Stimulated activated naive CD8-positive, alpha-beta T cell treated with anti-CD3 and anti-CD28 coated beads, Interleukin-15, amount 100 ng/mL, for 72 hours (primary cell): Measurements from ENCODE around the gene ACVR1B.

Experiments used
- ATAC-seq: fragments of 150-1000 bp; cut with Tn5 transposase; 2 replicates; pipeline ENCODE4 v1.10.0; 2021; ENCODE audit warnings: mild to moderate bottlenecking, moderate library complexity
- DNase-seq, 2 donors: peaks; one replicate each; pipeline ENCODE4 v3.0.0; 2021 to 2022
- H3K27ac Mint-ChIP-seq, 2 donors: one replicate each; pipeline ENCODE4 v1.8.0; 2022; ENCODE audit warnings: mild to moderate bottlenecking in 2 of 2, mixed read lengths in 2 of 2, moderate library complexity in 2 of 2
- H3K27me3 Mint-ChIP-seq: one replicate; pipeline ENCODE4 v1.8.0; 2022; ENCODE audit warnings: mixed read lengths
- H3K4me1 Mint-ChIP-seq: one replicate; pipeline ENCODE4 v1.8.0; 2022; ENCODE audit warnings: mild to moderate bottlenecking, mixed read lengths
- H3K4me3 Mint-ChIP-seq, 2 donors: one replicate each; pipeline ENCODE4 v1.8.0; 2022; ENCODE audit warnings: mild to moderate bottlenecking in 2 of 2, mixed read lengths in 2 of 2, moderate library complexity in 1 of 2
- H3K9me3 Mint-ChIP-seq, 2 donors: one replicate each; pipeline ENCODE4 v1.8.0; 2022; ENCODE audit warnings: mixed read lengths in 2 of 2

Gene ACVR1B

GRCh38 chr12:52023976-52024688 lies 72.6 kb downstream of the ACVR1B start:
- ATAC-seq (peak; percentile 15), DNase-seq (peak in 1 of 2 donors; percentile 41)
- Mint-ChIP-seq H3K4me1 (peaks cover 52% of the 10 kb centered on the region), H3K27me3 (no peaks in the 10 kb centered on the region), H3K9me3 (no peaks in the 10 kb centered on the region), H3K27ac (peak overlapping the region; percentile 73 to 90), H3K4me3 (peak overlapping the region; percentile 85 to 91)

GRCh38 chr12:52024845-52025230 lies 73.3 kb downstream of the ACVR1B start:
- Mint-ChIP-seq H3K27ac (peak overlapping the region; percentile 91 to 97), H3K4me3 (peak overlapping the region; percentile 85 to 91), H3K27me3 (no peaks in the 10 kb centered on the region), H3K4me1 (peaks cover 51% of the 10 kb centered on the region), H3K9me3 (no peaks in the 10 kb centered on the region)
- ATAC-seq (peak; percentile 62), DNase-seq (peak; percentile 55 to 76)

GRCh38 chr12:52026263-52026662 lies 74.8 kb downstream of the ACVR1B start:
- Mint-ChIP-seq H3K27me3 (no peaks in the 10 kb centered on the region), H3K4me3 (peak overlapping the region; percentile 85 to 91), H3K9me3 (no peaks in the 10 kb centered on the region), H3K27ac (no peak overlapping the region), H3K4me1 (peaks cover 37% of the 10 kb centered on the region)
- ATAC-seq, result no peak
- DNase-seq, result no peak

GRCh38 chr12:52027085-52027843 lies 75.8 kb downstream of the ACVR1B start:
- H3K4me3 Mint-ChIP-seq, result no peak overlapping the region

GRCh38 chr12:52029685-52030084 lies 78.2 kb downstream of the ACVR1B start:
- DNase-seq, result no peak
- Mint-ChIP-seq H3K4me3 (no peak overlapping the region), H3K27me3 (no peaks in the 10 kb centered on the region), H3K4me1 (peaks cover 46% of the 10 kb centered on the region), H3K27ac (no peak overlapping the region), H3K9me3 (no peaks in the 10 kb centered on the region)
- no peak for ATAC-seq

More at GRCh38 chr12:52027085-52027843, 75.8 kb downstream of the ACVR1B start:
- Mint-ChIP-seq H3K9me3 (no peaks in the 10 kb centered on the region), H3K27me3 (no peaks in the 10 kb centered on the region), H3K4me1 (peaks cover 40% of the 10 kb centered on the region), H3K27ac (peak overlapping the region in 1 of 2 donors; percentile 77)
- DNase-seq (no peak), ATAC-seq (no peak)

GRCh38 chr12:52032446-52032803 lies 80.9 kb downstream of the ACVR1B start:
- Mint-ChIP-seq H3K27ac (peak overlapping the region in 1 of 2 donors; percentile 23), H3K27me3 (no peaks in the 10 kb centered on the region), H3K9me3 (no peaks in the 10 kb centered on the region), H3K4me3 (peak overlapping the region; percentile 79 to 89), H3K4me1 (peaks cover 47% of the 10 kb centered on the region)
- no peak for DNase-seq
- no peak for ATAC-seq

GRCh38 chr12:52032804-52033445 lies 81.4 kb downstream of the ACVR1B start:
- ATAC-seq (peak; percentile 95), DNase-seq (peak; percentile 83 to 90)
- H3K9me3 Mint-ChIP-seq, result no peaks in the 10 kb centered on the region
- peaks cover 45% of the 10 kb centered on the region for H3K4me1 Mint-ChIP-seq
- peak overlapping the region; percentile 79 to 89 for H3K4me3 Mint-ChIP-seq
- H3K27ac Mint-ChIP-seq, result peak overlapping the region; percentile 61 to 93
- H3K27me3 Mint-ChIP-seq, result no peaks in the 10 kb centered on the region

GRCh38 chr12:52033446-52034140 lies 82.1 kb downstream of the ACVR1B start:
- Mint-ChIP-seq H3K9me3 (no peaks in the 10 kb centered on the region), H3K27ac (peak overlapping the region; percentile 61 to 93), H3K4me1 (peaks cover 52% of the 10 kb centered on the region), H3K4me3 (peak overlapping the region; percentile 79 to 89), H3K27me3 (no peaks in the 10 kb centered on the region)
- ATAC-seq (no peak), DNase-seq (no peak)

- H3K27ac Mint-ChIP-seq, result no peak overlapping the region
- peaks cover 68% of the 10 kb centered on the region for H3K4me1 Mint-ChIP-seq
- no peak overlapping the region for H3K4me3 Mint-ChIP-seq
Observed at GRCh38 chr12:52035190-52035589, 83.7 kb downstream of the ACVR1B start.

GRCh38 chr12:52035926-52036325 lies 84.4 kb downstream of the ACVR1B start:
- Mint-ChIP-seq H3K4me3 (peak overlapping the region; percentile 69 to 73), H3K9me3 (no peaks in the 10 kb centered on the region), H3K27ac (peak overlapping the region in 1 of 2 donors; percentile 71), H3K27me3 (no peaks in the 10 kb centered on the region), H3K4me1 (peaks cover 75% of the 10 kb centered on the region)
- ATAC-seq (no peak), DNase-seq (no peak)

More at GRCh38 chr12:52035190-52035589, 83.7 kb downstream of the ACVR1B start:
- DNase-seq, result no peak
- H3K27me3 Mint-ChIP-seq, result no peaks in the 10 kb centered on the region
- no peaks in the 10 kb centered on the region for H3K9me3 Mint-ChIP-seq
- no peak for ATAC-seq

- DNase-seq (peak; percentile 68 to 74), ATAC-seq (peak; percentile 61)
- H3K27ac Mint-ChIP-seq, result peak overlapping the region in 1 of 2 donors; percentile 71
- peaks cover 83% of the 10 kb centered on the region for H3K4me1 Mint-ChIP-seq
- peak overlapping the region; percentile 69 to 73 for H3K4me3 Mint-ChIP-seq
- H3K9me3 Mint-ChIP-seq, result no peaks in the 10 kb centered on the region
- no peaks in the 10 kb centered on the region for H3K27me3 Mint-ChIP-seq
Observed at GRCh38 chr12:52036587-52037171, 85.2 kb downstream of the ACVR1B start.

GRCh38 chr12:52037248-52037861 lies 85.9 kb downstream of the ACVR1B start:
- Mint-ChIP-seq H3K27ac (peak overlapping the region in 1 of 2 donors; percentile 87), H3K9me3 (no peaks in the 10 kb centered on the region), H3K27me3 (no peaks in the 10 kb centered on the region), H3K4me3 (peak overlapping the region; percentile 85 to 95), H3K4me1 (peaks cover 87% of the 10 kb centered on the region)
- ATAC-seq (peak; percentile 21), DNase-seq (peak; percentile 34 to 36)

- no peaks in the 10 kb centered on the region for H3K9me3 Mint-ChIP-seq
- H3K4me1 Mint-ChIP-seq, result peaks cover 88% of the 10 kb centered on the region
- no peak for DNase-seq
- peak overlapping the region; percentile 9 to 16 for H3K27ac Mint-ChIP-seq
- peak overlapping the region; percentile 85 to 95 for H3K4me3 Mint-ChIP-seq
- no peaks in the 10 kb centered on the region for H3K27me3 Mint-ChIP-seq
- ATAC-seq, result no peak
Observed at GRCh38 chr12:52038447-52038846, 86.9 kb downstream of the ACVR1B start.

- Mint-ChIP-seq H3K4me3 (peak overlapping the region; percentile 85 to 95), H3K27ac (no peak overlapping the region), H3K4me1 (peaks cover 86% of the 10 kb centered on the region), H3K27me3 (no peaks in the 10 kb centered on the region), H3K9me3 (no peaks in the 10 kb centered on the region)
- DNase-seq, result no peak
- no peak for ATAC-seq
Observed at GRCh38 chr12:52041035-52041434, 89.5 kb downstream of the ACVR1B start.
